Heart left ventricle (tissue), 16 donors: ENCODE measurements around the gene KRT26. TPM values are rescaled to one million over a fixed set of nuclear protein-coding genes. Genes with fewer than 3 reads are reported as not detected.

Experiments
- ATAC-seq, 4 donors: fragments of 200-7000 bp; cut with Tn5 transposase; one replicate each; pipeline ENCODE4 v1.9.1; 2020 to 2022; ENCODE audit warnings: moderate library complexity in 4 of 4, mild to moderate bottlenecking in 3 of 4, moderate number of reproducible peaks in 1 of 4
- DNase-seq, 5 donors: peaks; one replicate each; pipeline ENCODE4 v3.0.0-alpha.2; 2020
- H3K27ac ChIP-seq, 12 donors: fragments of 200-600 bp; sonication (generic) in 4 of 12; one replicate each; pipeline versions ENCODE4 v1.5.0 to v1.8.0; 2016 to 2022; ENCODE audit warnings: mild to moderate bottlenecking in 2 of 12
- H3K27me3 ChIP-seq, 9 donors: fragments of 200-600 bp; sonication (generic) in 2 of 9; one replicate each; pipeline versions ENCODE4 v1.5.1 to v1.8.0; 2016 to 2022; ENCODE audit warnings: mild to moderate bottlenecking in 3 of 9
- H3K36me3 ChIP-seq, 9 donors: fragments of 200-600 bp; sonication (generic) in 2 of 9; one replicate each; pipeline versions ENCODE4 v1.5.0 to v1.8.0; 2018 to 2022; ENCODE audit warnings: mild to moderate bottlenecking in 2 of 9
- H3K4me1 ChIP-seq, 12 donors: fragments of 200-600 bp; sonication (generic) in 4 of 12; one replicate each; pipeline versions ENCODE4 v1.5.0 to v1.8.0; 2016 to 2022; ENCODE audit warnings: mild to moderate bottlenecking in 3 of 12
- H3K4me3 ChIP-seq, 12 donors: fragments of 200-600 bp; sonication (generic) in 4 of 12; one replicate each; pipeline versions ENCODE4 v1.5.0 to v1.8.0; 2017 to 2022; ENCODE audit warnings: mild to moderate bottlenecking in 9 of 12, moderate library complexity in 4 of 12
- H3K9me3 ChIP-seq, 12 donors: fragments of 200-600 bp; sonication (generic) in 4 of 12; one replicate each; pipeline versions ENCODE4 v1.5.0 to v1.8.0; 2016 to 2022; ENCODE audit warnings: mild to moderate bottlenecking in 1 of 12
- POLR2A ChIP-seq, 2 donors: fragments of 450-650 bp; IDR thresholded peaks; one replicate each; pipeline ENCODE4 v1.6.1; 2017; ENCODE audit warnings: antibody characterized with exemption in 2 of 2, mild to moderate bottlenecking in 2 of 2, moderate library complexity in 2 of 2
- WGBS, 4 donors: extraction: QIAGEN DNeasy Blood & Tissue Kit in 2 of 4; methylation state at CpG; one replicate each; pipeline versions ENCODE4 v1.1.5 to v1.1.7; 2013 to 2018; 5-methylcytosine and 5-hydroxymethylcytosine counted together
- intact Hi-C, 10 donors: fragments of 100-400 bp; cut with DNase I; formaldehyde crosslinking; loops; one replicate each; pipeline versions ENCODE4 v1.11.1 to v1.14.2; 2022
- polyA plus RNA-seq, 2 donors: library from polyadenylated mRNA; stranded (reverse); fragments of 200-250 nt; gene quantifications; one replicate each; pipeline ENCODE4 v1.2.3, GENCODE V29; 2013
- total RNA-seq, 9 donors: library from RNA; depleted of rRNA in 2 of 9; stranded (reverse); fragments of >200 nt in 2 of 9; fragmentation: NEBNext Ultra II Directional in 3 of 9; extraction: Animal tissue kit (Norgen Biotek cat#: 25700) in 3 of 9; gene quantifications; one replicate each; pipeline versions ENCODE4 v1.1.0 to v1.2.4, GENCODE V29; 2016 to 2023
- TF ChIP-seq, protein P1 (sequence below), 12 donors: fragments of 200-600 bp; sonication (generic) in 4 of 12; IDR thresholded peaks; one replicate each; pipeline versions ENCODE4 v1.5.0 to v1.8.0; 2018 to 2022; ENCODE audit warnings: antibody characterized with exemption in 12 of 12, mild to moderate bottlenecking in 5 of 12
- donor health status: ischemic (EF 13 %, LVEDD 7.1; RV severe dilation, severe dysfunction).
- donor health status: healthy with polysubstance abuse.
- donor health status: DM: no; HTN: yes; CAD: no.
- donor health status: DM: no; HTN: no; CAD: no.
- donor health status: ischemic (EF 25% LVEDD 6.9; RV normal size, moderate dysfunction).
- donor health status: ischemic (EF 25% LVEDD 5.7; RV mildly dilated, moderate dysfunction).
- donor health status: healthy.
- donor health status: DM: yes; HTN: yes; CAD: no.
- donor health status: ischemic (EF 35%, LVEDD 5.7; RV mildly dilated, moderate dysfunction).
- donor health status: nonischemic (EF 11% LVEDD 7.7; RV severe dilation, severe dysfunction).
- donor health status: DM: yes; HTN: yes; CAD: no.
- donor health status: PGD.
- donor health status: ischemic (EF 29% LVEDD 5.4; RV normal size, mild dysfunction).
- donor health status: nonischemic (EF 23%, LVEDD 6.1; RV moderate dilation, normal function).

Gene KRT26
- total and polyA plus RNA-seq, 11 donors, result not detected

DNA sequence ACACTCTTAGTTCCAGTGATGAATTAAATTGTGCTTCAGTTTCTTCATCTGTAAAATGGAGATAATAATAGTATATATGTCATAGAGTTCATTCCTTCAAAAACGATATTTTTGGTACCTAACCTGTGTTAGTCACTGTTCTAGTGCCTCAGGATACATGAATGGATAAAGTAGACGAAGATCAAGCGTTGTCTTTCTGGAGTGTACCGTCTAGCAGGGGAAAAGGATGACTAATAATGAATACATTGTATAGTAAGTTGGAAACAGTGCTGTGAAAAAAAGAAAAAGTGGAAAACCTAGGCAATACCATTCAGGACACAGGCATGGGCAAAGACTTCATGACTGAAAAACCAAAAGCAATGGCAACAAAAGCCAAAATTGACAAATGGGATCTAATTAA is 41.8 kb upstream of the KRT26 start:
- no peak for DNase-seq
- intact Hi-C loops, result loop anchor here in 1 of 10 donors (10.0 kb wide), 1 partner anchor 91 kb away; no protein-coding TSS in a partner anchor
- H3K9me3 ChIP-seq, result no peaks in the 10 kb centered on the region
- no peak for ATAC-seq
- WGBS, 4 donors, result 73 to 78% (median 75%) methylated on average over 4 of the region's 4 CpGs
- H3K27ac ChIP-seq, result no peak overlapping the region
- peaks cover 0 to 17% (median 9%) of the 10 kb centered on the region in 9 donors for H3K36me3 ChIP-seq
- TF ChIP-seq, protein P1, sequence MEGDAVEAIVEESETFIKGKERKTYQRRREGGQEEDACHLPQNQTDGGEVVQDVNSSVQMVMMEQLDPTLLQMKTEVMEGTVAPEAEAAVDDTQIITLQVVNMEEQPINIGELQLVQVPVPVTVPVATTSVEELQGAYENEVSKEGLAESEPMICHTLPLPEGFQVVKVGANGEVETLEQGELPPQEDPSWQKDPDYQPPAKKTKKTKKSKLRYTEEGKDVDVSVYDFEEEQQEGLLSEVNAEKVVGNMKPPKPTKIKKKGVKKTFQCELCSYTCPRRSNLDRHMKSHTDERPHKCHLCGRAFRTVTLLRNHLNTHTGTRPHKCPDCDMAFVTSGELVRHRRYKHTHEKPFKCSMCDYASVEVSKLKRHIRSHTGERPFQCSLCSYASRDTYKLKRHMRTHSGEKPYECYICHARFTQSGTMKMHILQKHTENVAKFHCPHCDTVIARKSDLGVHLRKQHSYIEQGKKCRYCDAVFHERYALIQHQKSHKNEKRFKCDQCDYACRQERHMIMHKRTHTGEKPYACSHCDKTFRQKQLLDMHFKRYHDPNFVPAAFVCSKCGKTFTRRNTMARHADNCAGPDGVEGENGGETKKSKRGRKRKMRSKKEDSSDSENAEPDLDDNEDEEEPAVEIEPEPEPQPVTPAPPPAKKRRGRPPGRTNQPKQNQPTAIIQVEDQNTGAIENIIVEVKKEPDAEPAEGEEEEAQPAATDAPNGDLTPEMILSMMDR (IDR thresholded peaks at IDR 0.05), result no peak
- TF ChIP-seq POLR2A (IDR thresholded peaks at IDR 0.05), result no peak
- peaks cover 0 to 34% (median 18%) of the 10 kb centered on the region in 12 donors for H3K4me1 ChIP-seq
- no peak overlapping the region for H3K4me3 ChIP-seq
- peaks cover 0 to 23% (median 0%) of the 10 kb centered on the region in 9 donors for H3K27me3 ChIP-seq

DNA sequence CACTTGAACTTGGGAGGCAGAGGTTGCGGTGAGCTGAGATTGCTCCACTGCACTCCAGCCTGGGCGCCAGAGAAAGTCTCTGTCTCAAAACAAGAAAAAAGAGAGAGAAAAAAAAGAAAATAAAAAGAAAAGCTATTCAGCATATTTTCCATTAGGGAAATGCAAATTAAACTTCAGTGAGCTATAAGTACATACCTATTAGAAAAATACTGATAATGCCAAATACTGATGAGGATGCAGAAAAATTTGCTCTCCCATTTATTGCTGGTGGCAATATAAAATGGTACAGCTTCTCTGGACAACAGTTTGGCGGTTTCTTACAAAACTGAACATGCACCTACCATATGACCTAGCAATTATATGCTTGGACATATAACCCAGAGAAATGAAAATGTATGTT is 40.6 kb upstream of the KRT26 start:
- ATAC-seq, result no peak
- intact Hi-C loops, result loop anchor here in 1 of 10 donors (10.0 kb wide), 1 partner anchor 92 kb away; no protein-coding TSS in a partner anchor
- Histone ChIP-seq H3K27me3 (peaks cover 0 to 29% (median 0%) of the 10 kb centered on the region in 9 donors), H3K9me3 (no peaks in the 10 kb centered on the region), H3K36me3 (peaks cover 0 to 15% (median 9%) of the 10 kb centered on the region in 9 donors), H3K4me3 (no peak overlapping the region), H3K4me1 (peaks cover 0 to 29% (median 17%) of the 10 kb centered on the region in 12 donors), H3K27ac (no peak overlapping the region)
- no peak for TF ChIP-seq POLR2A (IDR thresholded peaks at IDR 0.05)
- TF ChIP-seq, protein P1 (IDR thresholded peaks at IDR 0.05), result no peak
- WGBS, 4 donors, result 86 to 93% (median 91%) methylated on average over 3 of the region's 3 CpGs
- DNase-seq, result no peak

DNA sequence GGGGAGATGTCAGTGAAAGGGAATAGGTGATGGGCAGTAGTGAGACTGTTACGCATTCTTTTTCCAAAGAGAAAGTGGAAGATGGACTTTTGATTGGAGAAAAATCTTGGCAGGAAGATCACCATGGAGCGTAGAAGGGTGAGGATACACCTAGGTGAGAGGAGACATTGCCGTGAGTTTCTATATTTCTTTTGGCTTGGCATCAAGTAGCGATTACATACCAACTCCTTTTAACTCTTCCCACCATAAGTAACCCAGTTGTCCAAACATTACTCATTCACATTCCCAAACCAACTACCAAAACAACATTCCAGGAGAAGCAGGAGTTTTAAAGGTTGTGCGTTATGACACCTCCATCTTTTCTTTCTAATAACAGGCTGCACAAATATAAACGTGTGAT is 38.5 kb upstream of the KRT26 start:
- ATAC-seq, result no peak
- DNase-seq, result no peak
- peaks cover 0 to 40% (median 0%) of the 10 kb centered on the region in 9 donors for H3K27me3 ChIP-seq
- peaks cover 0 to 25% (median 16%) of the 10 kb centered on the region in 12 donors for H3K4me1 ChIP-seq
- H3K4me3 ChIP-seq, result no peak overlapping the region
- WGBS, 4 donors, result 51 to 74% (median 66%) methylated on average over 6 of the region's 6 CpGs
- TF ChIP-seq POLR2A (IDR thresholded peaks at IDR 0.05), result no peak
- TF ChIP-seq, protein P1 (IDR thresholded peaks at IDR 0.05), result no peak
- intact Hi-C loops, result loop anchor here in 1 of 10 donors (10.0 kb wide), 1 partner anchor 94 kb away; no protein-coding TSS in a partner anchor
- no peaks in the 10 kb centered on the region for H3K9me3 ChIP-seq
- H3K27ac ChIP-seq, result peak overlapping the region in 6 of 12 donors; percentile 4 to 56 (median 30)
- H3K36me3 ChIP-seq, result no peaks in the 10 kb centered on the region

DNA sequence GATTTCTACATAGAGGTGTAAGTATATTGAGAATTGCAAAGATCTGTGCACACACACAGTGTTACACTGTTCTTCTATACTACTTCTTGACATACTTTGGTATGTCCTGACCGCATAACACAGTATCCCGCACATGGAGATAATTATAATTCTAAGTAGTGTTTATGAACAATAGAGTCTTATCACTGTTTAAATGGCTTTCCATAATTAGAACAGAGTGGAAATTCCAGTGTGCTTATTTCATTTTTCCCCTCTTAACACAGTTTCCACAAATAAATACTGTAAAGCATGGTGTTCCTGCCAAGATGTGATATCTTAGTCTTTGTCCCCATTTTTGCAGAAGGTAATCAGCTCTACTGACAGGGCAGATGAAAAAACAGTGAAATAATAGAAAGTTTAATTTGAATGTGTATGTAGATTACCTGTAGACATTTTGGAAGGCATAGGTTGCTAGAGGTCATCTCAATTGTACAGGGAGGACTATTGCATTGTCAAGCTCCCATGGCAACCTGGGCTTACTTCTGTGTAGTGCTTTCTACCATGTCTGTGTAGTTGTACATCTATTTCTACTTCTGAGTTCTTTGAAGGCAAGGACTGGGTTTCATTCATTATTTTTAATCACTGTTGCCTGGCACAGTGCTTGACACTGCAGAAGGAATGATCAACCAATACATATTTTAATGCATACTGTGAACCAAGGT is 37.9 kb upstream of the KRT26 start:
- peaks cover 0 to 25% (median 16%) of the 10 kb centered on the region in 12 donors for H3K4me1 ChIP-seq
- H3K9me3 ChIP-seq, result no peaks in the 10 kb centered on the region
- ATAC-seq, result peak; percentile 36 to 84 (median 76)
- 5 to 20% (median 11%) methylated on average over 2 of the region's 2 CpGs for WGBS, 4 donors
- intact Hi-C loops, result loop anchor here in 7 of 10 donors (2.0 to 10.0 kb wide), 8 partner anchors 45 to 857 kb away; no protein-coding TSS in a partner anchor
- no peak for DNase-seq
- H3K27me3 ChIP-seq, result peaks cover 0 to 43% (median 0%) of the 10 kb centered on the region in 9 donors
- H3K36me3 ChIP-seq, result no peaks in the 10 kb centered on the region
- peak overlapping the region in 9 of 12 donors; percentile 4 to 56 (median 25) for H3K27ac ChIP-seq
- no peak overlapping the region for H3K4me3 ChIP-seq
- TF ChIP-seq POLR2A (IDR thresholded peaks at IDR 0.05), result no peak
- TF ChIP-seq, protein P1 (IDR thresholded peaks at IDR 0.05), result no peak
